Mesenchymal stem cell (in vitro differentiated cells and primary cell): ENCODE results near the gene ARID1B.
"Not testable (repeated sequence)": the region's sequence is repeated elsewhere in the genome, so short reads cannot be mapped to it uniquely, and the experiment has no call there.

ENCODE experiments used
- DNase-seq: peaks from one replicate; pipeline ENCODE4 v3.0.0-alpha.2; 2013
- H2AFZ ChIP-seq: one replicate; pipeline ENCODE4 v1.6.1; 2013; ENCODE audit warnings: low read depth, mild to moderate bottlenecking, control low read depth, inconsistent platforms, low read length, moderate library complexity
- H2AK5ac ChIP-seq: 2 replicates; pipeline ENCODE4 v1.6.1; 2013; ENCODE audit warnings: low read length, moderate library complexity, mild to moderate bottlenecking, inconsistent platforms; ENCODE audit not compliant: severe bottlenecking
- H2BK120ac ChIP-seq: one replicate; pipeline ENCODE4 v1.6.1; 2013; ENCODE audit warnings: low read depth, mild to moderate bottlenecking, inconsistent platforms, low read length, moderate library complexity
- H2BK12ac ChIP-seq, 2 experiments: one replicate each; pipeline ENCODE4 v1.6.1; 2013; ENCODE audit warnings: inconsistent platforms in 2 of 2, low read length in 2 of 2, mild to moderate bottlenecking in 2 of 2, moderate library complexity in 2 of 2, control low read depth in 1 of 2
- H2BK15ac ChIP-seq: one replicate; pipeline ENCODE4 v1.6.1; 2013; ENCODE audit warnings: mild to moderate bottlenecking, low read depth, inconsistent platforms; ENCODE audit not compliant: poor library complexity, severe bottlenecking
- H2BK5ac ChIP-seq: 2 replicates; pipeline ENCODE4 v1.6.1; 2013; ENCODE audit warnings: low read depth, mild to moderate bottlenecking, low read length, control low read depth, inconsistent platforms; ENCODE audit not compliant: poor library complexity, severe bottlenecking
- H3K14ac ChIP-seq, 2 experiments: one replicate each; pipeline ENCODE4 v1.6.1; 2013; ENCODE audit warnings: inconsistent platforms in 2 of 2, low read length in 2 of 2, control low read depth in 1 of 2, mild to moderate bottlenecking in 1 of 2, moderate library complexity in 1 of 2
- H3K18ac ChIP-seq, 2 experiments: one replicate each; pipeline ENCODE4 v1.6.1; 2013; ENCODE audit warnings: inconsistent platforms in 2 of 2, low read length in 2 of 2, control low read depth in 1 of 2, low read depth in 1 of 2, mild to moderate bottlenecking in 1 of 2
- H3K23ac ChIP-seq, 2 experiments: one replicate each; pipeline ENCODE4 v1.6.1; 2013; ENCODE audit warnings: inconsistent platforms in 2 of 2, low read length in 2 of 2, mild to moderate bottlenecking in 2 of 2, moderate library complexity in 2 of 2, control low read depth in 1 of 2
- H3K27ac ChIP-seq: 2 replicates; pipeline ENCODE4 v1.5.1; 2013; ENCODE audit warnings: mild to moderate bottlenecking, moderate library complexity, low read length, control low read depth, inconsistent platforms; ENCODE audit not compliant: poor library complexity, severe bottlenecking
- H3K27me3 ChIP-seq, 2 experiments: 2 replicates each; pipeline versions ENCODE4 v1.6.1 to v1.7.0; 2013; ENCODE audit warnings: low read length in 2 of 2, mild to moderate bottlenecking in 2 of 2, moderate library complexity in 2 of 2, control low read depth in 1 of 2, inconsistent platforms in 1 of 2; ENCODE audit not compliant: control insufficient read depth in 1 of 2, insufficient read depth in 1 of 2
- H3K36me3 ChIP-seq, 2 experiments: 2 replicates each; pipeline versions ENCODE4 v1.6.1 to v1.7.0; 2013; ENCODE audit warnings: low read length in 2 of 2, control low read depth in 1 of 2, inconsistent platforms in 1 of 2, low read depth in 1 of 2, mild to moderate bottlenecking in 1 of 2; ENCODE audit not compliant: insufficient read depth in 2 of 2, control insufficient read depth in 1 of 2
- H3K4ac ChIP-seq, 2 experiments: one replicate each; pipeline ENCODE4 v1.6.1; 2013; ENCODE audit warnings: inconsistent platforms in 2 of 2, low read length in 2 of 2, mild to moderate bottlenecking in 2 of 2, moderate library complexity in 2 of 2, control low read depth in 1 of 2, low read depth in 1 of 2
- H3K4me1 ChIP-seq: 2 replicates; pipeline ENCODE4 v1.6.1; 2013; ENCODE audit warnings: low read depth, low read length, control low read depth; ENCODE audit not compliant: control insufficient read depth, insufficient read depth
- H3K4me2 ChIP-seq: 2 replicates; pipeline ENCODE4 v1.6.1; 2013; ENCODE audit warnings: low read length, mild to moderate bottlenecking, inconsistent platforms; ENCODE audit not compliant: poor library complexity, severe bottlenecking
- H3K4me3 ChIP-seq, 2 experiments: 2 replicates each; pipeline versions ENCODE4 v1.5.1 to v1.7.0; 2013; ENCODE audit warnings: low read length in 2 of 2, mild to moderate bottlenecking in 2 of 2, control low read depth in 1 of 2, low read depth in 1 of 2; ENCODE audit not compliant: insufficient read depth in 1 of 2
- H3K79me1 ChIP-seq: replicated peaks from 2 replicates; pipeline ENCODE4 v1.6.1; 2013; ENCODE audit warnings: mild to moderate bottlenecking, control low read depth, low read length, inconsistent platforms; ENCODE audit not compliant: poor library complexity, severe bottlenecking
- H3K9ac ChIP-seq: 2 replicates; pipeline ENCODE4 v1.7.0; 2013; ENCODE audit warnings: mild to moderate bottlenecking, low read length, moderate library complexity
- H3K9me3 ChIP-seq: 2 replicates; pipeline ENCODE4 v1.7.0; 2013; ENCODE audit warnings: mild to moderate bottlenecking, low read length; ENCODE audit not compliant: control insufficient read depth
- H4K8ac ChIP-seq: one replicate; pipeline ENCODE4 v1.6.1; 2013; ENCODE audit warnings: inconsistent platforms, mild to moderate bottlenecking, low read length, moderate library complexity
- H4K91ac ChIP-seq: one replicate; pipeline ENCODE4 v1.6.1; 2013; ENCODE audit warnings: mild to moderate bottlenecking, low read length, inconsistent platforms
- WGBS: methylation state at CpG from one replicate; pipeline ENCODE4 v1.1.7; 2013; ENCODE audit warnings: mixed read lengths; 5-methylcytosine and 5-hydroxymethylcytosine counted together

ARID1B gene

GRCh38 chr6:157147054-157148026, 370.2 kb downstream of the ARID1B start:
- not testable (repeated sequence) for H2BK5ac ChIP-seq, H3K9ac ChIP-seq, H4K91ac ChIP-seq, H3K23ac ChIP-seq, H4K8ac ChIP-seq, H3K9me3 ChIP-seq, H2AFZ ChIP-seq, H2BK12ac ChIP-seq, H3K27me3 ChIP-seq, H2BK15ac ChIP-seq, DNase-seq, H2AK5ac ChIP-seq, H3K4me3 ChIP-seq, H2BK120ac ChIP-seq, H3K4me2 ChIP-seq, H3K14ac ChIP-seq
- Histone ChIP-seq H3K18ac (peak overlapping the region in 1 of 2 experiments; percentile 45), H3K36me3 (peaks cover 14 to 27% of the 10 kb centered on the region in 2 experiments), H3K4ac (peak overlapping the region in 1 of 2 experiments; percentile 13), H3K27ac (peak overlapping the region; percentile 98), H3K4me1 (peaks cover 25% of the 10 kb centered on the region), H3K79me1 (peaks cover 12% of the 10 kb centered on the region)
- 97% methylated on average over 47 of the region's 74 CpGs for WGBS

DNA sequence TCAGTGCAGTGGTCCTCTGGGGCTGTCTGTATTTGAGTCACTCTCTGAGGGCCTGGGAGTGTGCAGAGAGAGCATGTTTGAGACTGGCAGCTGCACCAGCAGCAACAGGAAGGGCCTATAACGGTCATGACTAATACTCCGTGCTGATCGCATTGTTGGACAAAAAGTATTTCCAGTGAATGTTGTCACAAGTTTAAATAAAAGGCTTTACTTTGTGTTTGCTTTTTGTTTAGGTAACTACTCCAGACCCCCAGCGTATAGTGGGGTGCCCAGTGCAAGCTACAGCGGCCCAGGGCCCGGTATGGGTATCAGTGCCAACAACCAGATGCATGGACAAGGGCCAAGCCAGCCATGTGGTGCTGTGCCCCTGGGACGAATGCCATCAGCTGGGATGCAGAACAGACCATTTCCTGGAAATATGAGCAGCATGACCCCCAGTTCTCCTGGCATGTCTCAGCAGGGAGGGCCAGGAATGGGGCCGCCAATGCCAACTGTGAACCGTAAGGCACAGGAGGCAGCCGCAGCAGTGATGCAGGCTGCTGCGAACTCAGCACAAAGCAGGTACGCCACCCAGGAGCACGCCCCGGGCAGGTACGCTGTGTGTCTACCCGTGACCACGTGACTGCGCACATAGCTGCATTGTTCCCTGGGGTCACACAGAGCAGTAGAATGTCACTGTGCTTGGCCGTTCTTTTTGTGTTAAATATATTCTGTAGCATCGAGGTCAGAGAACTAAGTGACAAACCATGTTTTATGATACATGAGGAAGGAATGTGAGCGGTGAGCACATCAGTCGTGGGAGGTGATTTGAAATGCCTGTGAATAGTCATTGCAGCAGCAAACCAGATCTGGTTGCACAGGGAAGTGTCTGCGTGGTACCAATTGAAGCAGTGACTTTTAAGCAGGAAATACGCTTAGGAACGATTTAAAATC, 371.5 kb downstream of the ARID1B start:
- peak overlapping the region; percentile 89 for H2BK5ac ChIP-seq
- H2BK120ac ChIP-seq = peak overlapping the region; percentile 64
- peaks cover 16% of the 10 kb centered on the region for H3K79me1 ChIP-seq
- peak; percentile 94 for DNase-seq
- peak overlapping the region; percentile 97 for H4K8ac ChIP-seq
- peak overlapping the region; percentile 98 for H3K27ac ChIP-seq
- peak overlapping the region; percentile 38 for H2AK5ac ChIP-seq
- peaks cover 23% of the 10 kb centered on the region for H3K4me1 ChIP-seq
- H3K9me3 ChIP-seq = no peaks in the 10 kb centered on the region
- peak overlapping the region; percentile 97 for H4K91ac ChIP-seq
- H3K36me3 ChIP-seq = peaks cover 14 to 27% of the 10 kb centered on the region in 2 experiments
- peak overlapping the region; percentile 80 to 91 for H3K4ac ChIP-seq
- WGBS = 39% methylated on average over 22 of the region's 25 CpGs
- no peaks in the 10 kb centered on the region for H3K27me3 ChIP-seq
- H2AFZ ChIP-seq = no peak overlapping the region
- peak overlapping the region; percentile 88 to 96 for H3K18ac ChIP-seq
- H3K14ac ChIP-seq = peak overlapping the region in 1 of 2 experiments; percentile 81
- H3K9ac ChIP-seq = peak overlapping the region; percentile 57
- peak overlapping the region in 1 of 2 experiments; percentile 0 for H3K4me3 ChIP-seq
- H2BK15ac ChIP-seq = no peak overlapping the region
- H3K23ac ChIP-seq = peak overlapping the region in 1 of 2 experiments; percentile 51
- peak overlapping the region; percentile 97 to 99 for H2BK12ac ChIP-seq
- peak overlapping the region; percentile 64 for H3K4me2 ChIP-seq

DNA sequence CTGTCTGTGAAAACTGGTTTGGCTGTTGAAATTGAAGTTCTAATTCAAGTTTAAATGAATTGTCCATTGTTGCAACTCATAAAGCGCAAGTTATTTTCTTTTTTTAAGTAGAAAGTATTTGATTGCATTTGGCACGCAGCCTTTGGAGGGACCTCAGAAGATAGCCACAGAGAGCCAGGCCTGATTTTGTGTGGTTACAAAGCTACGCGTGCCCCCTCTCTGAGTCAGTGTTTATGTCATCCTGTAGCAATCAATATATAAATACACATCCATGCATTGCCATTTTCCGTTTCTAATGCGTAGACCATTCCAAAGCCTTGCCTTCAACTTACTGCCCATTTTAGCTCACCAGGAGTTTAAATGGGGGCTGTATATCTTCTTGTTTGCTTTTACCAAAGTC, 372.9 kb downstream of the ARID1B start:
- Histone ChIP-seq H2BK5ac (peak overlapping the region; percentile 49), H3K14ac (no peak overlapping the region), H3K23ac (no peak overlapping the region), H2BK12ac (no peak overlapping the region), H3K27me3 (no peaks in the 10 kb centered on the region), H3K4me3 (no peak overlapping the region), H3K27ac (peak overlapping the region; percentile 85), H2AK5ac (no peak overlapping the region), H3K79me1 (peaks cover 16% of the 10 kb centered on the region), H3K9me3 (no peaks in the 10 kb centered on the region), H3K18ac (no peak overlapping the region), H2BK15ac (no peak overlapping the region), H3K36me3 (peaks cover 14 to 33% of the 10 kb centered on the region in 2 experiments), H3K4ac (no peak overlapping the region), H3K4me2 (peak overlapping the region; percentile 18), H3K4me1 (peaks cover 21% of the 10 kb centered on the region), H4K8ac (no peak overlapping the region), H4K91ac (no peak overlapping the region), H2AFZ (no peak overlapping the region), H2BK120ac (no peak overlapping the region), H3K9ac (peak overlapping the region; percentile 2)
- peak; percentile 91 for DNase-seq
- WGBS = 23% methylated on average over 4 of the region's 6 CpGs
